PC-3 (cell line): Measurements from ENCODE around the gene ANK2. TPM values are rescaled to one million over a fixed set of nuclear protein-coding genes. Genes with fewer than 3 reads are reported as not detected.

Experiments
- ATAC-seq: fragments of 200-7000 bp; cut with Tn5 transposase; 2 replicates; pipeline ENCODE4 v1.9.1; 2020; ENCODE audit warnings: mild to moderate bottlenecking, moderate library complexity
- Bru-seq: library from RNA; stranded (reverse); fragments of 400-500 nt; gene quantifications from one replicate; lab custom pipeline; 2021; lab: Mats Ljungman, UMichigan
- BruChase-seq, 2 experiments: library from RNA; stranded (reverse); fragments of 400-500 nt; gene quantifications; one replicate each; lab custom pipeline; 2021; lab: Mats Ljungman, UMichigan
- BruUV-seq: library from RNA; stranded (reverse); fragments of 400-500 nt; replicated peaks from 2 replicates; lab custom pipeline; 2021; lab: Mats Ljungman, UMichigan
- CTCF ChIA-PET: fragments of 300-600 bp; sonication (Branson Sonifier 250); formaldehyde crosslinking; loops from one replicate; lab custom pipeline; 2022; ENCODE audit warnings: antibody characterized with exemption; lab: Charles Lee
- POLR2A ChIA-PET: fragments of 300-600 bp; sonication (Branson Sonifier 250); formaldehyde crosslinking; loops from one replicate; lab custom pipeline; 2022; ENCODE audit warnings: antibody characterized with exemption; ENCODE audit not compliant: unreplicated experiment; lab: Charles Lee
- DNase-seq: peaks from one replicate; pipeline ENCODE4 v3.0.0-alpha.2; 2015
- H2AFZ ChIP-seq: fragments of 300-600 bp; sonication (generic); 2 replicates; pipeline ENCODE4 v1.6.0; 2016; ENCODE audit warnings: antibody characterized with exemption, low read length
- H3F3A ChIP-seq: fragments of 300-600 bp; sonication (generic); one replicate; pipeline ENCODE4 v1.6.0; 2017; ENCODE audit warnings: antibody characterized with exemption, low read length, control low read depth, mild to moderate bottlenecking; ENCODE audit not compliant: unreplicated experiment
- H3K27ac ChIP-seq: fragments of 300-600 bp; sonication (generic); 2 replicates; pipeline ENCODE4 v1.5.1; 2016; ENCODE audit warnings: mild to moderate bottlenecking, low read length
- H3K27me3 ChIP-seq: fragments of 300-600 bp; sonication (generic); 2 replicates; pipeline ENCODE4 v1.6.1; 2016; ENCODE audit warnings: low read length, mixed read lengths
- H3K36me3 ChIP-seq: fragments of 300-600 bp; sonication (generic); 2 replicates; pipeline ENCODE4 v1.6.1; 2016; ENCODE audit warnings: low read depth, mixed run types, low read length, mixed read lengths
- H3K4me1 ChIP-seq: fragments of 300-600 bp; sonication (generic); 2 replicates; pipeline ENCODE4 v1.5.1; 2016; ENCODE audit warnings: low read length; ENCODE audit not compliant: insufficient read depth
- H3K4me2 ChIP-seq: fragments of 300-600 bp; sonication (generic); 2 replicates; pipeline ENCODE4 v1.6.0; 2016; ENCODE audit warnings: low read length
- H3K4me3 ChIP-seq: fragments of 300-600 bp; sonication (generic); 2 replicates; pipeline ENCODE4 v1.5.1; 2016; ENCODE audit warnings: mild to moderate bottlenecking, low read length, mixed read lengths
- H3K79me2 ChIP-seq: fragments of 300-600 bp; sonication (generic); 2 replicates; pipeline ENCODE4 v1.6.1; 2017; ENCODE audit warnings: low read length, mixed read lengths
- H3K9ac ChIP-seq: fragments of 300-600 bp; sonication (generic); 2 replicates; pipeline ENCODE4 v1.6.0; 2016; ENCODE audit warnings: mild to moderate bottlenecking, low read length
- H3K9me2 ChIP-seq: fragments of 300-600 bp; sonication (generic); replicated peaks from 2 replicates; pipeline ENCODE4 v1.6.1; 2016; ENCODE audit warnings: mixed run types, low read length, mixed read lengths
- H3K9me3 ChIP-seq: fragments of 300-600 bp; sonication (generic); 2 replicates; pipeline ENCODE4 v1.6.1; 2016; ENCODE audit warnings: low read length, mixed read lengths
- H4K20me1 ChIP-seq: fragments of 300-600 bp; sonication (generic); 2 replicates; pipeline ENCODE4 v1.6.1; 2016; ENCODE audit warnings: low read length, mixed read lengths
- CTCF ChIP-seq: fragments of 300-600 bp; sonication (generic); conservative IDR thresholded peaks from 2 replicates; pipeline ENCODE4 v1.5.1; 2017; ENCODE audit warnings: antibody characterized with exemption, low read depth, mild to moderate bottlenecking, low read length
- EZH2 ChIP-seq: fragments of 300-600 bp; sonication (generic); IDR thresholded peaks from one replicate; pipeline ENCODE4 v1.6.1; 2017; ENCODE audit warnings: antibody characterized with exemption, mild to moderate bottlenecking, low read length; ENCODE audit not compliant: unreplicated experiment
- EZH2phosphoT487 ChIP-seq: fragments of 300-600 bp; sonication (generic); IDR thresholded peaks from 2 replicates; pipeline ENCODE4 v1.6.1; 2018; ENCODE audit warnings: mild to moderate bottlenecking, antibody characterized with exemption, low read length, borderline replicate concordance
- intact Hi-C: fragments of 100-400 bp; cut with micrococcal nuclease; formaldehyde crosslinking; loops from 2 replicates; pipeline ENCODE4 v1.9.0; 2023
- long read RNA-seq: library from polyadenylated mRNA; unstranded; transcript quantifications from one replicate; pipeline ENCODE4 v2.0.0, GENCODE V29; 2021; ENCODE audit not compliant: unreplicated experiment
- total RNA-seq: library from RNA; depleted of rRNA; stranded (reverse); fragments of >200 nt; gene quantifications from 2 replicates; pipeline ENCODE4 v1.2.3, GENCODE V29; 2014; rRNA removed

Gene ANK2
- total RNA-seq = 1.4 and 1.8 TPM in 2 replicates
- percentile 15 among the genes with signal in this experiment for Bru-seq, nascent RNA
- BruChase-seq, experiment 1, labeled RNA remaining after a 6-hour chase = percentile 11 among the genes with signal in this experiment
- percentile 18 among the genes with signal in this experiment for BruChase-seq, experiment 2, labeled RNA remaining after a 2-hour chase
- long read RNA-seq, partial matches to known transcripts = 0 of 3 reads
- long read RNA-seq, other reads (novel, unspliced or antisense) = 3 of 3 reads

GRCh38 chr4:113049421-113050370 is at the start of gene ANK2:
TSS of gene ANK2 (plus strand) at chr4:113049653. CDS start at chr4:113049729, 76 bp downstream.
- no peak within 1 kb of the TSS for H3K4me2 ChIP-seq
- no peak within 1 kb of the TSS for H2AFZ ChIP-seq
- H3K4me1 ChIP-seq = peaks cover 5% of the 10 kb centered on the region
- intact Hi-C loops = no loop called here
- H3K4me3 ChIP-seq = no peak within 1 kb of the TSS
- ChIA-PET POLR2A (no interaction called here), CTCF (no interaction called here)
- no peaks in the 10 kb centered on the region for H3K79me2 ChIP-seq
- H3K27ac ChIP-seq = no peak within 1 kb of the TSS
- ATAC-seq (no peak), DNase-seq (no peak)
- H3K36me3 ChIP-seq = no peaks in the 10 kb centered on the region
- no peak for TF ChIP-seq CTCF
- no peak for TF ChIP-seq EZH2phosphoT487
- TF ChIP-seq EZH2 = no peak
- no peak within 1 kb of the TSS for H3K9ac ChIP-seq
- H3K9me2 ChIP-seq = no peaks in the 10 kb centered on the region
- H3K27me3 ChIP-seq = no peaks in the 10 kb centered on the region
- H4K20me1 ChIP-seq = no peaks in the 10 kb centered on the region
- H3F3A ChIP-seq = no peaks in the 10 kb centered on the region
- no peaks in the 10 kb centered on the region for H3K9me3 ChIP-seq
- no TSS peak for BruUV-seq

- H3K36me3 ChIP-seq = no peaks in the 10 kb centered on the region
- no peaks in the 10 kb centered on the region for H3K9me2 ChIP-seq
- DNase-seq = peak; percentile 79
- no peak overlapping the region for H3K9ac ChIP-seq
- H3K4me3 ChIP-seq = no peak overlapping the region
- no peaks in the 10 kb centered on the region for H4K20me1 ChIP-seq
- peaks cover 10% of the 10 kb centered on the region for H3K4me1 ChIP-seq
- H3K9me3 ChIP-seq = no peaks in the 10 kb centered on the region
- H3K27me3 ChIP-seq = no peaks in the 10 kb centered on the region
- no peak for TF ChIP-seq CTCF
- peak overlapping the region; percentile 8; the same call in 1 of the 2 replicates for H3K27ac ChIP-seq
- ChIA-PET POLR2A (no interaction called here), CTCF (no interaction called here)
- no peaks in the 10 kb centered on the region for H3F3A ChIP-seq
- intact Hi-C loops = no loop called here
- ATAC-seq = peak; percentile 84
- H2AFZ ChIP-seq = no peak overlapping the region
- H3K4me2 ChIP-seq = 0 out of 2 replicates have a peak overlapping the region, but pooled peaks have one; percentile 22
- H3K79me2 ChIP-seq = no peaks in the 10 kb centered on the region
- no TSS peak for BruUV-seq
Observed at GRCh38 chr4:113003841-113004240, 45.6 kb upstream of the ANK2 start.
